ENCODE measurements around the gene MGLL.
A peak's percentile ranks its signal among the peaks of the same experiment; 100 is the strongest.

MGLL gene

GRCh38 chr3:127809611-127810010 is 12.7 kb downstream of the MGLL start:
- no peak for DNase-seq

DNA sequence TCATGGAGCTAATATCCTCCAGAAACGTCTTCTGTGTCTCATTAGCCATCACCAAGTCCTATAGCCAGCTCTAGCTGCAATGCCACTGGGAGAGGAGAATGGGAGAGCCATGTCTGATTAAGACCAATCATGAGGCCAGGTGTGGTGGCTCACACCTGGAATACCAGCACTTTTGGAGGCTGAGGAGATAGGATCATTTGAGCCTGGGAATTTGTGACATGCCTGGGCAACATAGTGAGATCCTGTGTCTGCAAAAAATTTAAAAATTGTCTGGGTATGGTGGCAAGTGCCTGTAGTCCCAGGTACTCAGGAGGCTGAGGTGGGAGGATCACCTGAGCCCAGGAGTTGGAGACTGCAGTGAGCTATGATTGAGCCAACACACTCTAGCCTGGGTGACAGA is 13.1 kb downstream of the MGLL start:
- no peak for DNase-seq

GRCh38 chr3:127808197-127808596 is 14.1 kb downstream of the MGLL start:
- DNase-seq, result no peak

GRCh38 chr3:127805026-127805753 is 17.1 kb downstream of the MGLL start:
- DNase-seq, result peak; percentile 21

- no peak for DNase-seq
Measured at GRCh38 chr3:127804141-127804540, 18.2 kb downstream of the MGLL start.

DNA sequence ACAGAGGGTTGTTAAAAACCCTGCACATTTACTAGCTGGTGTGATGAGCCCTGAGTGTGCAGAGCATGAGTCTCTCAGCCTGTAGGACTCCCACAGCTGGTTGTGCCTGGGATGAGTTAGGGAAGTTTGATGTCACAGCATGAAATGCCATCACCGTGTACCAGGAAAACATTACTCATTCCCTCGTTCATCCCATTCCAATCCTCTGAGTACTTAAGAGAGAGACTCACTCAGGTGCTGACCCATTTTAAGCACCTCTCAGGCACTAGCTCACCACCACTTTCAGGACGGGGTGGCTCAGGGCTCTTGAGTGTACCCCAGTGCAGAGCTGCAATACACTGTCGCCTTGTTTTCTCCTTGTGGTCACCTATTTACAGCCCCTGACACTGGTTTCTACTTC is 18.7 kb downstream of the MGLL start:
- DNase-seq, result peak; percentile 92

GRCh38 chr3:127802606-127803005 is 19.7 kb downstream of the MGLL start:
- no peak for DNase-seq

- DNase-seq, result no peak
Measured at GRCh38 chr3:127801731-127802313, 20.5 kb downstream of the MGLL start.

- peak; percentile 34 for DNase-seq
Measured at GRCh38 chr3:127800508-127800907, 21.8 kb downstream of the MGLL start.

GRCh38 chr3:127799476-127800222 is 22.7 kb downstream of the MGLL start:
- DNase-seq, result peak; percentile 96

- no peak for DNase-seq
Measured at GRCh38 chr3:127798716-127799115, 23.6 kb downstream of the MGLL start.

DNA sequence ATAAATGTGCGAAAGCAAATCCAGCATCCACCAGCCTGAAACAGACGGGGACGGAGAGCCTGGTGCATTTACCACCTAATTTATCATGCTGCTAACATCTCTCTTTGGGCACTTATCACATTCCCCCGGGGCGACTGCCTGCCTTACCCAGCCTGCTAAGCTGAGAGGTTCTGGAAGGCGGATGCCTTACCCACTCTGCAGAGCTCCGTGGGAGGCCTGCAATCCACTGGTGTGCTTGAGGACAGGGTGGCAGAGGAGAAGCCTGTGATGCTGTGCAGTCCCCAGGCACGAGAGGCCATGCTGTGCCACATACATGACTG is 25.5 kb downstream of the MGLL start:
- DNase-seq, result no peak

GRCh38 chr3:127796045-127796830 is 26.1 kb downstream of the MGLL start:
- DNase-seq, result no peak

GRCh38 chr3:127794972-127795371 is 27.3 kb downstream of the MGLL start:
- DNase-seq, result no peak

- no peak for DNase-seq
Measured at GRCh38 chr3:127794402-127794801, 27.9 kb downstream of the MGLL start.

GRCh38 chr3:127792541-127793292 is 29.6 kb downstream of the MGLL start:
- DNase-seq, result peak; percentile 98

- DNase-seq, result peak; percentile 78
Measured at GRCh38 chr3:127791221-127791913, 30.9 kb downstream of the MGLL start.

- DNase-seq, result no peak
Measured at GRCh38 chr3:127790882-127791183, 31.5 kb downstream of the MGLL start.

- no peak for DNase-seq
Measured at GRCh38 chr3:127789990-127790881, 32.1 kb downstream of the MGLL start.

DNA sequence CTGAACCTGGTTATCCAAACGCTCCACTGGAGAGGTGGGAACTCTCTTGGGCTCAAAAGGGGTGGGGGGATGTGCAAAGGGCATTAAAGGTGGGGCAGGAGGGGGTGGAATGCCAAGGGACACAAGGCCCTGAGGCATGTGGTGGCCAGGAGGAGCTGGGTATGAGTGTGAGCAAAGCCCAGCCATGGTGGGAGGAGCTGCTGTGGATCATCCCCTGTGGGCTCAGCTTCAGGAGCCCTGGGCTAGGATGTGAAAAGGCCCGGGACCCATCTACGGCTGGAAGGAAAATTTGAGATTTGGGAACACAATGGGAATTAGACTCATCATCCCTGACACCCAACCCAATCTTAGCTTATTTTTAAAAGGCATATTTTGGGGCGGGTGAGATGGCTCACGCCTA is 33.3 kb downstream of the MGLL start:
- DNase-seq, result no peak

DNA sequence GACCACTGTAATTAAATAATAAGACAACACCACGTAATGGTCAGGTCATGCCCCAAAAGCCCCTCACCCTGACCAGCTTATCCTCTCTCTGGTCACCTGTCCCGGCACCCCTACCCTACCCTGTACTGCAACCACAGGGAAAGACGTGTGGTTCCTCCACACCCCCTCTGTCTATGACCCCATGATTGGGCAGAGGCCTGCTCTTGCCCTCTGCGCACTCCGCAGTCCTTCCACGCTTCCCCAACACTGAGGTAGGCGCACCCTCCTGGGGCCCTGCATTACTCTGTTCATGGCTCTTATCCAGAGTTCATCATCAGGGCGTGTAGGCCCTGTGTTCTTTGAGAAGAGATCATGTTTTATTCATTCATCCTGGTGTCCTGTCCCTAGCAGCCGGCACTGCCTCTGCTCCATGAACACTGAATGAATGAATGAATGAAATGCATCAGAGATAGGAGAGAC is 33.8 kb downstream of the MGLL start:
- no peak for DNase-seq

Data from fibroblast of skin of abdomen (primary cell).